Smooth muscle cell (in vitro differentiated cells): Measurements from ENCODE around the gene TMEM106C. TPM values are rescaled to one million over a fixed set of nuclear protein-coding genes. Genes with fewer than 3 reads are reported as not detected.

Experiments
- DNase-seq: peaks from one replicate; lab custom pipeline; 2025; ENCODE audit not compliant: unreplicated experiment; lab: John Stamatoyannopoulos, UW
- H2AFZ ChIP-seq: fragments of 200-600 bp; sonication (generic); 2 replicates; pipeline ENCODE4 v1.6.0; 2016; ENCODE audit warnings: antibody characterized with exemption, low read depth, mild to moderate bottlenecking
- H3F3A ChIP-seq: fragments of 200-600 bp; sonication (generic); 2 replicates; pipeline ENCODE4 v1.6.0; 2017; ENCODE audit warnings: antibody characterized with exemption, low read depth
- H3K27ac ChIP-seq: fragments of 200-600 bp; sonication (generic); 2 replicates; pipeline ENCODE4 v1.5.1; 2016; ENCODE audit warnings: low read depth, mild to moderate bottlenecking
- H3K27me3 ChIP-seq: fragments of 200-600 bp; sonication (generic); 2 replicates; pipeline ENCODE4 v1.6.1; 2016; ENCODE audit warnings: low read depth, mild to moderate bottlenecking
- H3K36me3 ChIP-seq: fragments of 200-600 bp; sonication (generic); 2 replicates; pipeline ENCODE4 v1.5.1; 2016; ENCODE audit warnings: low read depth
- H3K4me1 ChIP-seq: fragments of 200-600 bp; sonication (generic); 2 replicates; pipeline ENCODE4 v1.5.1; 2016; ENCODE audit warnings: low read depth
- H3K4me2 ChIP-seq: fragments of 200-600 bp; sonication (generic); 2 replicates; pipeline ENCODE4 v1.6.0; 2016; ENCODE audit warnings: mild to moderate bottlenecking
- H3K4me3 ChIP-seq: fragments of 200-600 bp; sonication (generic); 2 replicates; pipeline ENCODE4 v1.5.1; 2016; ENCODE audit warnings: mild to moderate bottlenecking
- H3K79me2 ChIP-seq: fragments of 200-600 bp; sonication (generic); 2 replicates; pipeline ENCODE4 v1.6.0; 2016; ENCODE audit warnings: low read depth, mild to moderate bottlenecking
- H3K9ac ChIP-seq: fragments of 200-600 bp; sonication (generic); 2 replicates; pipeline ENCODE4 v1.6.0; 2016; ENCODE audit warnings: low read depth
- H3K9me3 ChIP-seq: fragments of 200-600 bp; sonication (generic); replicated peaks from 2 replicates; pipeline ENCODE4 v1.5.1; 2016; ENCODE audit warnings: low read depth
- H4K20me1 ChIP-seq: fragments of 200-600 bp; sonication (generic); 2 replicates; pipeline ENCODE4 v1.6.0; 2016; ENCODE audit warnings: low read depth
- CTCF ChIP-seq: fragments of 200-600 bp; sonication (generic); IDR thresholded peaks from 2 replicates; pipeline ENCODE4 v1.5.1; 2017; ENCODE audit warnings: borderline replicate concordance, mild to moderate bottlenecking, antibody characterized with exemption; ENCODE audit not compliant: insufficient read depth, poor library complexity, severe bottlenecking
- WGBS: methylation state at CpG from one replicate; pipeline ENCODE4 v1.1.7; 2016; ENCODE audit warnings: low lambda C conversion rate; 5-methylcytosine and 5-hydroxymethylcytosine counted together
- polyA plus RNA-seq: library from polyadenylated mRNA; unstranded; fragments of >200 nt; fragmentation: Nextera tagmentation; extraction: Ambion mirVana; gene quantifications from 2 replicates; pipeline ENCODE4 v1.2.1, GENCODE V29; 2016
- total RNA-seq: library from RNA; depleted of rRNA; stranded (reverse); fragments of >200 nt; gene quantifications from 2 replicates; pipeline ENCODE4 v1.2.3, GENCODE V29; 2014

TMEM106C gene
- total and polyA plus RNA-seq, 2 experiments from 2014 or later = 42.7 to 58.9 TPM

GRCh38 chr12:47980197-47980596, 16.8 kb downstream of the TMEM106C start:
- WGBS = 53% methylated on average over 7 of the region's 7 CpGs

GRCh38 chr12:47980779-47981495, 17.5 kb downstream of the TMEM106C start:
- no peak for TF ChIP-seq CTCF
- H2AFZ ChIP-seq = no peak overlapping the region
- H3K9me3 ChIP-seq = no peaks in the 10 kb centered on the region
- no peak overlapping the region for H3K9ac ChIP-seq
- no peaks in the 10 kb centered on the region for H3K27me3 ChIP-seq
- H4K20me1 ChIP-seq = no peaks in the 10 kb centered on the region
- H3K4me3 ChIP-seq = no peak overlapping the region
- WGBS = 90% methylated on average over 17 of the region's 17 CpGs
- no peak overlapping the region for H3K4me2 ChIP-seq
- no peak overlapping the region for H3K27ac ChIP-seq
- no peak for DNase-seq
- H3K4me1 ChIP-seq = no peaks in the 10 kb centered on the region
- H3K79me2 ChIP-seq = no peaks in the 10 kb centered on the region
- H3K36me3 ChIP-seq = no peaks in the 10 kb centered on the region
- H3F3A ChIP-seq = no peaks in the 10 kb centered on the region

More at GRCh38 chr12:47980197-47980596, 16.8 kb downstream of the TMEM106C start:
- H3K9ac ChIP-seq = no peak overlapping the region
- H3K9me3 ChIP-seq = no peaks in the 10 kb centered on the region
- no peak overlapping the region for H2AFZ ChIP-seq
- H3F3A ChIP-seq = no peaks in the 10 kb centered on the region
- H3K36me3 ChIP-seq = no peaks in the 10 kb centered on the region
- H3K4me3 ChIP-seq = no peak overlapping the region
- H3K4me2 ChIP-seq = peak overlapping the region; percentile 64
- no peak for TF ChIP-seq CTCF
- no peaks in the 10 kb centered on the region for H3K27me3 ChIP-seq
- no peak overlapping the region for H3K27ac ChIP-seq
- H3K4me1 ChIP-seq = no peaks in the 10 kb centered on the region
- H4K20me1 ChIP-seq = no peaks in the 10 kb centered on the region
- H3K79me2 ChIP-seq = no peaks in the 10 kb centered on the region
- no peak for DNase-seq

- no peaks in the 10 kb centered on the region for H3K27me3 ChIP-seq
- no peak overlapping the region for H3K27ac ChIP-seq
- no peaks in the 10 kb centered on the region for H4K20me1 ChIP-seq
- WGBS = 87% methylated on average over 20 of the region's 20 CpGs
- H3K9ac ChIP-seq = no peak overlapping the region
- no peak for DNase-seq
- H3K4me1 ChIP-seq = no peaks in the 10 kb centered on the region
- no peaks in the 10 kb centered on the region for H3F3A ChIP-seq
- no peak for TF ChIP-seq CTCF
- H3K79me2 ChIP-seq = no peaks in the 10 kb centered on the region
- no peaks in the 10 kb centered on the region for H3K9me3 ChIP-seq
- H3K4me2 ChIP-seq = no peak overlapping the region
- H3K36me3 ChIP-seq = no peaks in the 10 kb centered on the region
- H2AFZ ChIP-seq = no peak overlapping the region
- H3K4me3 ChIP-seq = no peak overlapping the region
Measured at GRCh38 chr12:47981496-47982260, 18.3 kb downstream of the TMEM106C start.

GRCh38 chr12:47982311-47982710, 18.9 kb downstream of the TMEM106C start:
- H3K27ac ChIP-seq = no peak overlapping the region
- no peaks in the 10 kb centered on the region for H3K9me3 ChIP-seq
- no peak overlapping the region for H3K9ac ChIP-seq
- no peak overlapping the region for H2AFZ ChIP-seq
- H3K36me3 ChIP-seq = no peaks in the 10 kb centered on the region
- WGBS = 71% methylated on average over 5 of the region's 5 CpGs
- H4K20me1 ChIP-seq = no peaks in the 10 kb centered on the region
- no peaks in the 10 kb centered on the region for H3K27me3 ChIP-seq
- H3K4me2 ChIP-seq = no peak overlapping the region
- H3K79me2 ChIP-seq = no peaks in the 10 kb centered on the region
- H3F3A ChIP-seq = no peaks in the 10 kb centered on the region
- no peak for DNase-seq
- TF ChIP-seq CTCF = no peak
- no peak overlapping the region for H3K4me3 ChIP-seq
- no peaks in the 10 kb centered on the region for H3K4me1 ChIP-seq
